ENCODE measurements around the gene METTL26. TPM values are rescaled to one million over a fixed set of nuclear protein-coding genes. Genes with fewer than 3 reads are reported as not detected.

Gene METTL26
- total RNA-seq, 1 donor from 2014 or later: 224 TPM

DNA sequence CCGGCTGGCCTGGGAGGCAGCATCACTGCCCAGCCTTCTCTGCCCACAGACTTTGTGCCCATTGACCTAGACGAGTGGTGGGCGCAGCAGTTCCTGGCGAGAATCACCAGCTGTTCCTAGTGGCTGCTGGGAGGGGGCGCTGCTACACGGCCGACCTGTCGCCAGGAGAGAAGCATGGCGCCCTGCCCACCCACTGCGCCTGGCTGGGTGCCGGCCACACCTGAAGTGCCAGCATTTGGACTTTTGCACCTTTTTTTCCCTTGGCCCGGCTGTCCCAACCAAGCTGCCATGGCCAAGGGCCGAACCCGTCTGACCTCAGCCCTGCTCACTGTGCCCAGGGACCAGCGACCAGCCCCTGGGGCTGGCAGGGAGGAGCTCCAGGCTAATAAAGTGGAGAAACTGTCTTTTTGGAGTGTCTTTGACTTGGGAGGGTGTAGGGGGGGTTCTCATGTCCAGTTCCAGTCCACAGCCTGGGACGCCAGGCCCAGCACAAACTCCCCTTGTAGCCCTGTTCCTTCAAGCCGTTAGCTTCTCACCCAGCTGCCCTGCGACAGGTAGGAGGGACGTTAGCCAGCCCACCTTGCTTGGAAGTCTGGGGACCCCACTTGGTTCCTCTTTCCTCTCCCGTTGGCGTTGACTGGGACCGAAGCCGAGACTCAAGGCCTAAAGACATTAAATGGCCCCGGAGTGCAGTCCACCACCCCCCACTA lies 12.1 kb upstream of the METTL26 start:
- H3K4me3 ChIP-seq (ENCODE audit: low read depth, low read length): peak overlapping the region; percentile 70
- DNase-seq (ENCODE audit: low read depth): no peak
- TF ChIP-seq CTCF (conservative IDR thresholded peaks at IDR 0.05; ENCODE audit: low read depth, low read length): peak; percentile 55

DNA sequence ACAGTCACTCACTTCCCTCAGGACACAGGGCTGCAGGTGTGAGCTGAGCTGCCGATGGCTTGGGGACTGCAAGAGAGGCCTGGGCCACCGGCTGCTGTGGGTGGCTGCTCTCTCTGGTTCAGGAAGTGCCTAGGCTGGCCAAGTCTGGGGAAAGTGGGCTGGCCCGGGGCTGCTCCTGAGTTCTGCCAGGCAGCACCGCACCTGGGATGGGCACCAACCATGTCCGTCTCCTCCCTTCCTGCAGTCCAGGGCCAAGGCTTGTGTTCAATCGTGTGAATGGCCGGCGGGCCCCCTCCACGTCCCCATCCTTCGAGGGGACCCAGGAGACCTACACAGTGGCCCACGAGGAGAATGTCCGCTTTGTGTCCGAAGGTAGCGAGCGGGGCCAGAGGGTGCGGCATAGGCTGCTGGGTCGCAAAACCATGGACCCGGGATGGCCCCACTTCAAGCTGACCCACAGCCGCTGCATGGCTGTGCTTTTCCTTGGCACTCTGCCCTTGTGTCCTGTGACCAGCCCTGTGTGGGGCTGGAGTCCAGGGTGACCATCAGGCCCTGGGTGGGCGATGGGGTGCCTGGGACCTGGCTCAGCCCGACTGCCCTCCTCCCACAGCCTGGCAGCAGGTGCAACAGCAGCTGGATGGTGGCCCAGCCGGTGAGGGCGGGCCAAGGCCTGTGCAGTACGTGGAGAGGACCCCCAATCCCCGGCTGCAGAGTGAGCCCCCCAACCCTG lies 11.2 kb upstream of the METTL26 start:
- TF ChIP-seq CTCF (conservative IDR thresholded peaks at IDR 0.05; ENCODE audit: low read depth, low read length): no peak
- no peak for DNase-seq (ENCODE audit: low read depth)
- peak overlapping the region; percentile 70 for H3K4me3 ChIP-seq (ENCODE audit: low read depth, low read length)

- TF ChIP-seq CTCF (conservative IDR thresholded peaks at IDR 0.05; ENCODE audit: low read depth, low read length): no peak
- H3K4me3 ChIP-seq (ENCODE audit: low read depth, low read length): no peak overlapping the region
- DNase-seq (ENCODE audit: low read depth): no peak
These were observed 10.6 kb upstream of the METTL26 start for GRCh38 chr16:646679-647172.

GRCh38 chr16:645852-646678 lies 10.0 kb upstream of the METTL26 start:
- no peak for TF ChIP-seq CTCF (conservative IDR thresholded peaks at IDR 0.05; ENCODE audit: low read depth, low read length)
- no peak for DNase-seq (ENCODE audit: low read depth)
- no peak overlapping the region for H3K4me3 ChIP-seq (ENCODE audit: low read depth, low read length)

- no peak for TF ChIP-seq CTCF (conservative IDR thresholded peaks at IDR 0.05; ENCODE audit: low read depth, low read length)
- DNase-seq (ENCODE audit: low read depth): no peak
- H3K4me3 ChIP-seq (ENCODE audit: low read depth, low read length): no peak overlapping the region
These were observed 8.5 kb upstream of the METTL26 start for GRCh38 chr16:644556-644955.

- H3K4me3 ChIP-seq (ENCODE audit: low read depth, low read length): peak overlapping the region; percentile 81
- TF ChIP-seq CTCF (conservative IDR thresholded peaks at IDR 0.05; ENCODE audit: low read depth, low read length): no peak
- DNase-seq (ENCODE audit: low read depth): no peak
These were observed 6.9 kb upstream of the METTL26 start for GRCh38 chr16:643050-643368.
